Right cardiac atrium (tissue), 5 donors: ENCODE data around the gene CEP41. TPM values are rescaled to one million over a fixed set of nuclear protein-coding genes. Genes with fewer than 3 reads are reported as not detected.

Experiments used
- ATAC-seq, 2 donors: fragments of 200-7000 bp; cut with Tn5 transposase; one replicate each; pipeline versions ENCODE4 v1.8.0 to v1.9.1; 2020; ENCODE audit warnings: moderate library complexity in 2 of 2, mild to moderate bottlenecking in 1 of 2
- DNase-seq, 3 donors: peaks; one replicate each; pipeline ENCODE4 v3.0.0-alpha.2; 2020
- H3K27ac ChIP-seq: one replicate; pipeline ENCODE4 v1.5.1; 2013; ENCODE audit warnings: mild to moderate bottlenecking, low read length, control low read depth, moderate library complexity
- H3K27me3 ChIP-seq: one replicate; pipeline ENCODE4 v1.6.1; 2013; ENCODE audit not compliant: control insufficient read depth, insufficient read depth
- H3K4me1 ChIP-seq: one replicate; pipeline ENCODE4 v1.6.1; 2013; ENCODE audit warnings: low read length; ENCODE audit not compliant: control insufficient read depth, insufficient read depth
- H3K4me3 ChIP-seq: one replicate; pipeline ENCODE4 v1.5.1; 2013; ENCODE audit warnings: low read length, control low read depth
- H3K9me3 ChIP-seq: one replicate; pipeline ENCODE4 v1.6.1; 2013; ENCODE audit warnings: low read length; ENCODE audit not compliant: control insufficient read depth
- WGBS: extraction: QIAGEN DNeasy Blood & Tissue Kit; methylation state at CpG from one replicate; pipeline ENCODE4 v1.1.7; 2013; 5-methylcytosine and 5-hydroxymethylcytosine counted together
- intact Hi-C, 4 donors: fragments of 100-400 bp; cut with DNase I; formaldehyde crosslinking; loops; one replicate each; pipeline versions ENCODE4 v1.11.0 to v1.14.0; 2022 to 2023
- polyA plus RNA-seq: library from polyadenylated mRNA; stranded (reverse); fragments of 200-250 nt; gene quantifications from one replicate; pipeline ENCODE4 v1.2.3, GENCODE V29; 2013
- total RNA-seq, 4 donors: library from RNA; stranded (reverse); fragmentation: NEBNext Ultra II Directional; extraction: Animal tissue kit (Norgen Biotek cat#: 25700); gene quantifications; one replicate each; pipeline ENCODE4 v1.2.1, GENCODE V29; 2021
- donor health status: healthy with polysubstance abuse.
- donor health status: DM: no; HTN: yes; CAD: no.
- donor health status: DM: no; HTN: no; CAD: no.
- donor health status: DM: no; HTN: yes; CAD: no; lungs with severe emphysema.
- donor health status: DM: yes; HTN: yes; CAD: no.

Gene CEP41
- total and polyA plus RNA-seq, 5 donors, result 3.0 to 7.5 (median 6.0) TPM

DNA sequence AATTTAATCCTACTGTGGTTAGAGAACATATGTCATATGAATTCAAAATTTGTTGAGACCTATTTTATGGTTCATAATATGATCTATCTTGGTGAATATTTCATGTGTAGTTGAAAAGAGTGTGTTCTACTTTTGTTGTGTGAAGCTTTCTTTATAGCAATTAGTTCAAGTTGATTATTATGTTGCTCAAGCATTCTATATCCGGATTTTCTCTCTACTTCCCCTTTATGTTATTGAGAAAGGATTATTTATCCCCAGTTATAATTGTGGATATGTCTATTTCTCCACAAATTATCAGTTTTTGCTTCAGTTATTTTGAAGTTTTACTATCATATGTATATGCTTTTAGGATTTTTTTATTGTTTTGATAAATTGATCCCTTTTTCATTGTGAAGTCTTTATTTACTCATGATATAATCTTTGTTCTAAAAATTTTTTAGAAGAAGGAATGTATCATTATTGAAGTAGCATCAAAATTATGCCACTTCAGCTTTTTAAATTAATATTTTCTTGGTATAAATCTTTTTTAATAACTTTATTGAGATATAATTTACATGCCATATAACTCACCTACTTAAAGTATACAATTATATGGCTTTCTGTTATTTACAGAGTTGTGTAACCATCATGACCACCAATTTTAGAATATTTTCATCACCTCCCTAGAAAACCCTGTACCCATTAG is 39.0 kb upstream of the CEP41 start:
- intact Hi-C loops, result no loop called here
- H3K27me3 ChIP-seq, result no peaks in the 10 kb centered on the region
- no peak for DNase-seq
- H3K9me3 ChIP-seq, result no peaks in the 10 kb centered on the region
- H3K4me1 ChIP-seq, result no peaks in the 10 kb centered on the region
- H3K4me3 ChIP-seq, result no peak overlapping the region
- no peak overlapping the region for H3K27ac ChIP-seq
- no peak for ATAC-seq
- WGBS, result 90% methylated on average over 1 of the region's 1 CpG

DNA sequence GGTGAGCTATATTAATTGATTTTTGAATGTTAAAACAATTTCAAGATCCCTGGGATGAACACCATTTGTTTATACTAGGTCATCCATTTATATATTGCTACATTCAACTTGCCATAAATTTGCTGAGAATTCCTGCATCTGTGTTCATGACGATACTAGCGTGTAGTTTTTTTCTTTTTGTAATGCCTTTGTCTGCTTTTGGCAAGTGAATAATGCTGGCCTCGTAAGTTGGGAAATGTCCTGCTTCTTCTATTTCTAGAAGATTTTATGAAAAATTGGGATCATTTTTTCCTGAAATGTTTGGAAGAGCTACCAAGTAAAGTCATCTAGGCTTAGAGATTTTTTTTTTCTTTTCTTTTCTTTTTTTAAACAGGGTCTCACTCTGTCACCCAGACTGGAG is 38.2 kb upstream of the CEP41 start:
- Histone ChIP-seq H3K4me3 (no peak overlapping the region), H3K27me3 (no peaks in the 10 kb centered on the region), H3K27ac (no peak overlapping the region), H3K4me1 (no peaks in the 10 kb centered on the region), H3K9me3 (no peaks in the 10 kb centered on the region)
- WGBS, result 69% methylated on average over 3 of the region's 3 CpGs
- intact Hi-C loops, result no loop called here
- DNase-seq (no peak), ATAC-seq (no peak)

DNA sequence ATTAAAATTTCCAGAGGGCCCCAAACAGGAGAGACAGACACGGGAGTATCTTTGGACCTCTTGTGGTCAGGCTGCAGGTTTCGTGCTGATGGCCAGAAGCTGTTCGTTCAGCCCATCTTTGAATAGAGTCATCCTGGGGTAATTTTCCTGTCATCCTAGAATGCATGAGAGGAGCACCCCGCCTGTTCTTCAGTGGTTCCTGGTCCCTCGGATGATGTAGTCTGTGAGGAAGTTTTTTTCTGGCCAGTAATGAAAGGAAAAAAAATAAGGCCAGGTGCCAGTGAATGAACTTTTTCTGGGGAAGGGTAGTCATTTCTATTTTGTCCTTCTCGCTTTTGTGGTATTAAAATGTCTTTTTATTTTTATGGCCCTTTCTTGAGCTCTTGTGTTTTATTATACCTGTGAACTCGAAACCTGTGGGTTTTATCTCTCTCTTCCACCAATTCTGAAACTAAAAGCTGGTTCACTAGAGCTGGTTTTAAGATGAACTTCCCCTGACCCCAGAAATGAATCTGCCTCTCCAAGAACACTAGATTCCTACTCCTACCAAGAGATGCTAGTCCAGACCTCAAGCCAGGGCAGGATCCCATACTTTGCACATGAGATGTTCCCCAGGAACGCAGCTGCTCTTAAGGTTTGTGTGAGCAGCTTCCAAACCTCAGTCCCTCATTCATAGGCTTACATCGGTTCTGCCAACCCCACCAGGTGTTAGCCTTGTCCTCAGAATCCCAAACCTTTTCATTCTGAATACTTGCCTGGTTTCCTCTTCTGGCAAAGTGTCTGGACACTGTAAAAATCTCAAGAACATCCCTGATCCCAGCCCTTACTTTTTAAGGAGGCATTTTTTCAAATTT is 35.7 kb upstream of the CEP41 start:
- no peaks in the 10 kb centered on the region for H3K27me3 ChIP-seq
- 71% methylated on average over 9 of the region's 9 CpGs for WGBS
- no peak for ATAC-seq
- H3K27ac ChIP-seq, result no peak overlapping the region
- no peak overlapping the region for H3K4me3 ChIP-seq
- no peaks in the 10 kb centered on the region for H3K4me1 ChIP-seq
- no peak for DNase-seq
- intact Hi-C loops, result no loop called here
- H3K9me3 ChIP-seq, result no peaks in the 10 kb centered on the region

DNA sequence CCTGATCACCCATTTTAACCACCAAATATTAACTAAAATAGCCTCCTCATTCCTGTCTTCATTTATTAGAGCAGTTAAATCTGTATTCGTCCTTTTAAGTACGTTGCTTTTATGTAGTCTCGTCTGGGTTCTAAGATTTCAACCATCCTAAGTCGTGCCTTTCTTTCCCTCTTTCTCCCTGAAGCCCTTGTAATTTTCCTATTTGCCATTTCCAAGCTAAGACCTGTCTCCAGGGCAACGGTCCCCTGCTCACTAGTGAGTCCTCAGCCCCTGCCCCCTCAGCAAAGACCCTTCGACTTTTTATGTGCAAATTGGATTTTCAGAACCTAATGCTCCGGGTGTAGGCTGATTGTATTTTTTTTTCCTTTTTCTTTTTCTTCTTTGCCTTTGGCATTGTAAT is 35.0 kb upstream of the CEP41 start:
- Histone ChIP-seq H3K9me3 (no peaks in the 10 kb centered on the region), H3K4me3 (no peak overlapping the region), H3K4me1 (no peaks in the 10 kb centered on the region), H3K27ac (no peak overlapping the region), H3K27me3 (no peaks in the 10 kb centered on the region)
- 75% methylated on average over 7 of the region's 7 CpGs for WGBS
- intact Hi-C loops, result no loop called here
- ATAC-seq (no peak), DNase-seq (no peak)

DNA sequence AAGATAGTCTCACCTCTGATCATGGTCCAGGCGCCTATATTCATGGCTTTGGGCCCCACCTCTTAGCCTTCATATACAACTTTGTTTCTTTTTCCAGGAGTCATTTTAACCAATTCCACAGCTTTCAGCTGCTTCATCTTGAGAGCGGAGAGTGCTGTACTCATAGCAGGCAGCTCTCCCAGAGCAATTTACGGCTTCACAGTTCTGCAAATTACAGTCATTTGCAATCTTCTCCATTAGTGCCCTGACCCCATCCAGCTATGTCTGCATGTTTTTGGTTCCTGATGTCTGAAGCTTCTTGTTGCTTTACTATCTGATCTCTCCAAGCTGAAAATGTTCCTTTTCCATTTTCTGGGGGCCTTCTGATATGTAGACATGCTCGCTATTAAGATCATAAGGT is 33.1 kb upstream of the CEP41 start:
- no peaks in the 10 kb centered on the region for H3K27me3 ChIP-seq
- ATAC-seq, result no peak
- H3K9me3 ChIP-seq, result no peaks in the 10 kb centered on the region
- H3K27ac ChIP-seq, result no peak overlapping the region
- intact Hi-C loops, result no loop called here
- no peak for DNase-seq
- no peaks in the 10 kb centered on the region for H3K4me1 ChIP-seq
- no peak overlapping the region for H3K4me3 ChIP-seq
- WGBS, result 78% methylated on average over 4 of the region's 4 CpGs

DNA sequence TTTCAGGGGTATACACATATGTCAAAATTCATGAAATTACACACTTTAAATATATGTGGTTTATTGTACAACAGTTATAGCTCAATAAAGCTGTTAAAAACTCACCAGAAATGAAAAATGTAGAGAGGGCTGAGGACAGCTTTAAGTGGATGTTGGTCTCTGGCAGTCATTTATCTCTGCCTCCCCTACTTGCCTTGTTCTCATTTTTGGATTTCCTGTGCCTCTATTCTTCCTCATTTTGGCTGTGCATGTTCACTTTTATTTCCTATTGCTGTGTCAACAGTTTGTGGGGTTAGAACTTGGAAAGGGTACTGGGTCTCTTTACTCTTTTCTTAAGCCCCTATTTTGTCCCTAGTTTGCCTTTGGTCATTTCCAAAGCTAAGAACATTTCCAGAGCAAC is 32.5 kb upstream of the CEP41 start:
- Histone ChIP-seq H3K27me3 (no peaks in the 10 kb centered on the region), H3K4me1 (no peaks in the 10 kb centered on the region), H3K4me3 (no peak overlapping the region), H3K27ac (no peak overlapping the region), H3K9me3 (no peaks in the 10 kb centered on the region)
- peak in 1 of 2 donors; percentile 42 for ATAC-seq
- intact Hi-C loops, result no loop called here
- no peak for DNase-seq

DNA sequence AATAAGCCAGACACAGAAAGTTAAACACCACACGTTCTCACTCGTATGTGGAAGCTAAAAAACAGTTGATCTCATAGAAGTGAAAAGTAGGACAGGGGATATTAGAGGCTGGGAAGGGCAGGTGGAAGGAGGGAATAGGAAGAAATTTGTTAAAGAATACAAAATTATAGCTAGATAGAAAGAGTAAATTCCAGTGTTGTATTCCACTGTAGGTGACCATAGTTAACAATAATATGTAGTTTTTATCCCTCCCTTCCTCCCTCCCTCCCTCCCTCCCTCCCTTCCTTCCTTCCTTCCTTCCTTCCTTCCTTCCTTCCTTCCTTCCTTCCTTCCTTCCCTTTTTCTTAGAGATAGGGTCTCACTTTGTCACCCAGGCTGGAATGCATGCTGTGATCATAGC is 31.2 kb upstream of the CEP41 start:
- no peak overlapping the region for H3K27ac ChIP-seq
- DNase-seq (no peak), ATAC-seq (no peak)
- no peaks in the 10 kb centered on the region for H3K4me1 ChIP-seq
- H3K9me3 ChIP-seq, result no peaks in the 10 kb centered on the region
- 86% methylated on average over 2 of the region's 2 CpGs for WGBS
- intact Hi-C loops, result no loop called here
- H3K27me3 ChIP-seq, result no peaks in the 10 kb centered on the region
- H3K4me3 ChIP-seq, result no peak overlapping the region

DNA sequence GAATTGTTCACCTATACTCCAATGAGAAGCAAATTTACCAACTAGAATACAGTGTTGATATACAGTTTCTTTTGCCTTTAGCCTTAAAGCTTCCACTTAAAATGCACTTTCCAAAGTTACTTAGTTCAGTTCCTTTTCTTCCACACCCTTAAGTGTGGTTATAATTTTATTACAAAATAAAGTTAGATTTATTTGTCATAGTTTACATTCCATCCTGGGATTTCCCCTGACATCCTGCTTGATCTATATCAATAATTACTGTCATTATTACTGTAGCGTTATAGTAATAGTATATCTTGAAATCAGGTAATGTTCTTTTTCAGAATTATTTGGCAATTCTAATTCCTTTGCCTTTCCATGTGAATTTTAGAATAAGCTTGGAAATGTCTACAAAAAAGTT is 27.8 kb upstream of the CEP41 start:
- Histone ChIP-seq H3K27ac (no peak overlapping the region), H3K4me3 (no peak overlapping the region), H3K27me3 (no peaks in the 10 kb centered on the region), H3K4me1 (no peaks in the 10 kb centered on the region), H3K9me3 (no peaks in the 10 kb centered on the region)
- ATAC-seq, result no peak
- 88% methylated on average over 1 of the region's 1 CpG for WGBS
- intact Hi-C loops, result no loop called here
- no peak for DNase-seq

DNA sequence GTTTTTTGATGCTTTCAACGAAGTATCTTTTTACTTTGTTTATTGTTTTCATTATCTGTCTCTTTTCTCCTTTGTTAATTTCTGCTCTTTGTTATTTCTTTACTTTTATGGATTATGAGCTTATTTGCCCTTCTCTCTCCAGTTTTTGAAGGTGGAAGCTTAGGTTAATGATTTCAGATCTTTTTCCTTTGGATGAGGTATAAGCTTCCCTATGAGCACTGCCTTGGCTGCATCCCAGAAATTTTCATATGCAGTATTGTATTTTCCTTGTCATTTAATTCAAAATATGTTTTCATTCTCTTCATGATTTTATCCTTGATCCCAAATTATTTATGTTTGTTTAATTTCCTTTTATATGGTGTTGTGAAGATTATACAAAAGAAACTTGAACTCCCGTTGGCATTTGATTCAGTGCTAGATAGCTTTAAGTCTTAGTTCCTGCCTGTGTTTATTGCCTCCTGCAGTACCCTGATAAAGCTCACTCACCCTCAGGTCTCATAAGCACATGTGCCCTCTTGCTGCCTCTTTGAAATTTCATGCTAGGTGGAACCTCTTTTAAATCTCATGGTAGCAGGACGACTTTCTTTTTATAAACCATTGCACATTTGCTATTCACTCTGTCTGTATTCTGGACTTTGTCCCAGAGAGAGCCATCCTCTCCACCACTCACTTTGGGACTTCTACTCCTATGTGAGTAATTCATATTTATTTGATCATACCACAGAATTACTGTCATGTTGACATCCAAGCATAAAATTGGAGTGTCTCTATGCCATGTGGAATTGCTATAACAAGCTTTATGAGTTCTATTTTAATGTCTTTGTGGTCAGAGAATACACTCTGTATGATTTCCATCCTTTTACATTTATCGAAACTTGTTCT is 23.0 kb upstream of the CEP41 start:
- DNase-seq (no peak), ATAC-seq (no peak)
- Histone ChIP-seq H3K27ac (no peak overlapping the region), H3K4me1 (no peaks in the 10 kb centered on the region), H3K27me3 (no peaks in the 10 kb centered on the region), H3K4me3 (no peak overlapping the region), H3K9me3 (peaks cover 2% of the 10 kb centered on the region)
- 76% methylated on average over 4 of the region's 4 CpGs for WGBS
- intact Hi-C loops, result no loop called here

DNA sequence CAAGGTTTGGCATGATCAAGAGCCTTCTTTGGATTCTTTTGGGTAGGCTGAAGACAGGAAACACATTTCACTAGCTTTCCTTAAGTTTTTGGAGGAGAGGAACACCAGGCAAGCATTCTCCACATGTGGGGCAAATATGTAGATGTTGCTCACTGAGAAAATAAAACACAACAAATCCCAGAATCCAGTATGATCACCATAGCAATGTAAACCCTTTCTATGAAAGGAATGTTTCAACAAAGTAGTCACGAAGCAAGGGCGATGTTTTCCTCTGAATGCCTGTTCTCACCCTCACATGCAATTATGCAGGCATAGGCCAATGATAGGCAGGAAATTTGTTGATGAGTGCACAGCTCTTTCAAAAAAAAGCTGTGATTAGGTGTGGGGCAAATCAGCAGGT is 20.5 kb upstream of the CEP41 start:
- Histone ChIP-seq H3K9me3 (peaks cover 2% of the 10 kb centered on the region), H3K27me3 (no peaks in the 10 kb centered on the region), H3K4me1 (no peaks in the 10 kb centered on the region), H3K27ac (no peak overlapping the region), H3K4me3 (no peak overlapping the region)
- ATAC-seq (no peak), DNase-seq (no peak)
- WGBS, result 71% methylated on average over 2 of the region's 2 CpGs
- intact Hi-C loops, result no loop called here

DNA sequence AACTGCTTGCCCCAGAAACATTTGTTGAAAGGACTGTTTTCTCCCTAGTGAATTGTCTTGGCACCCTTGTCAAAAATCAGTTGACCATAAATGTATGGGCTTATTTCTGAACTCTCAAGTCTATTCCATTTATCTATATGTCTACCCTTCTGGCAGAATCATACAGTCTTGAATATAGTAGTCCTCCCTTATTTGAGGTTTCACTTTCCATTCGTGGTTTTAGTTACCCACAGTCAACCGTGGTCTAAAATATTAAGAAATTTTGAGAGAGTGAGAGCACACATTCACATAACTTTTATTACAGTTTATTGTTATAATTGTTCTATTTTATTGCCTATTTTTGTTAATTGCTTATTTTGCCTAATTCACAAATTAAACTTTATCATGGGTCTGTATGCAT is 17.4 kb upstream of the CEP41 start:
- 78% methylated on average over 2 of the region's 2 CpGs for WGBS
- DNase-seq (no peak), ATAC-seq (no peak)
- Histone ChIP-seq H3K27ac (no peak overlapping the region), H3K4me3 (no peak overlapping the region), H3K9me3 (peaks cover 2% of the 10 kb centered on the region), H3K4me1 (no peaks in the 10 kb centered on the region), H3K27me3 (no peaks in the 10 kb centered on the region)
- intact Hi-C loops, result no loop called here
